ENCODE results near the gene KLHDC2.

Gene KLHDC2

DNA sequence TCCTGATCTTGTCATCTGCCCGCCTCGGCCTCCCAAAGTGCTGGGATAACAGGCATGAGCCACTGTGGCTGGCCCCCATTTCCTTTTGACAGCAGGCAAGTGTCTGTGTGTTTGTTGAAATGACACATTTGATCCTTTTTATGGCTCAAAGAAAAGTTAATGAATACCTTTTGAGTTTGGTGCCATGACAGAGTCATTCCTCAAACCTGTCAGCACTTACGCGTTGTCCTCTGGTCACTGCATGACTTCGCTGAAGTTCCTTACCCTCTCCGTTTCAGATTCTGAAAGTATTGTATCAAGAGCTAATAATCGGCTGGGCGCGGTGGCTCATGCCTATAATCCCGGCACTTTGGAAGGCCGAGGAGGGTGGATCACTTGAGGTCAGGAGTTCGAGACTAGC lies 52.2 kb downstream of the KLHDC2 start:
- TF ChIP-seq, protein P1, sequence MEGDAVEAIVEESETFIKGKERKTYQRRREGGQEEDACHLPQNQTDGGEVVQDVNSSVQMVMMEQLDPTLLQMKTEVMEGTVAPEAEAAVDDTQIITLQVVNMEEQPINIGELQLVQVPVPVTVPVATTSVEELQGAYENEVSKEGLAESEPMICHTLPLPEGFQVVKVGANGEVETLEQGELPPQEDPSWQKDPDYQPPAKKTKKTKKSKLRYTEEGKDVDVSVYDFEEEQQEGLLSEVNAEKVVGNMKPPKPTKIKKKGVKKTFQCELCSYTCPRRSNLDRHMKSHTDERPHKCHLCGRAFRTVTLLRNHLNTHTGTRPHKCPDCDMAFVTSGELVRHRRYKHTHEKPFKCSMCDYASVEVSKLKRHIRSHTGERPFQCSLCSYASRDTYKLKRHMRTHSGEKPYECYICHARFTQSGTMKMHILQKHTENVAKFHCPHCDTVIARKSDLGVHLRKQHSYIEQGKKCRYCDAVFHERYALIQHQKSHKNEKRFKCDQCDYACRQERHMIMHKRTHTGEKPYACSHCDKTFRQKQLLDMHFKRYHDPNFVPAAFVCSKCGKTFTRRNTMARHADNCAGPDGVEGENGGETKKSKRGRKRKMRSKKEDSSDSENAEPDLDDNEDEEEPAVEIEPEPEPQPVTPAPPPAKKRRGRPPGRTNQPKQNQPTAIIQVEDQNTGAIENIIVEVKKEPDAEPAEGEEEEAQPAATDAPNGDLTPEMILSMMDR (conservative IDR thresholded peaks at IDR 0.05; ENCODE audit: control insufficient read depth, insufficient read depth, low read depth, low read length): no peak
- no peak overlapping the region for H3K4me3 ChIP-seq (ENCODE audit: control insufficient read depth, low read depth, low read length)
- DNase-seq (ENCODE audit: low read depth): no peak

DNA sequence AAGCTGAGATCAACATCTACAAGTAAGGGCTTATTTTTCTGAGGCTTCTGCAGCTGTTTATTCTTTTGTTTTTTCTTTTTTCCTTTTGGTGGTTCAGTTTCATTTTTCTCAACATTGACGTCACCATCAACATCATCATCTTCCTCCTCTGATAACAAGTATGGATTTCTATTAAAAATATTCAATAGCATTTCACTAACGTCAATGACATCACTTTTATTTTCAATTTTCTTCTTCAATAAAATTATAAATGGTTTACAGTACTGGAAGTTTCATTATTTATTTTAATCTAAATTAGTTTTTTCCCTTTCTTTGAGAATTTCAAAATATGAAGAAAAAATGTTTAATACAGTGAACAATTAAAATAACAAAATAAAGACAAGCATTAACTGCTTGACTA lies 60.7 kb downstream of the KLHDC2 start:
- DNase-seq (ENCODE audit: low read depth): no peak
- TF ChIP-seq, protein P1 (conservative IDR thresholded peaks at IDR 0.05; ENCODE audit: control insufficient read depth, insufficient read depth, low read depth, low read length): no peak
- H3K4me3 ChIP-seq (ENCODE audit: control insufficient read depth, low read depth, low read length): no peak overlapping the region

Measured in fibroblast of mammary gland (primary cell).